GM23338 (cell line): ENCODE measurements around the gene CD109. TPM values are rescaled to one million over a fixed set of nuclear protein-coding genes. Genes with fewer than 3 reads are reported as not detected.

Experiments used
- ATAC-seq: fragments of 200-7000 bp; cut with Tn5 transposase; 3 replicates; pipeline ENCODE4 v1.9.1; 2020
- DNase-seq: peaks from one replicate; pipeline ENCODE4 v3.0.0-alpha.2; 2015; ENCODE audit warnings: low spot score
- H2AFZ ChIP-seq: fragments of 200-600 bp; sonication (generic); 2 replicates; pipeline ENCODE4 v1.8.0; 2016; ENCODE audit warnings: antibody characterized with exemption, mild to moderate bottlenecking, moderate library complexity
- H3F3A ChIP-seq: fragments of 200-600 bp; sonication (generic); replicated peaks from 2 replicates; pipeline ENCODE4 v1.8.0; 2017; ENCODE audit warnings: antibody characterized with exemption, mixed run types, low read depth
- H3K27ac ChIP-seq: fragments of 200-600 bp; sonication (generic); 2 replicates; pipeline ENCODE4 v1.6.1; 2016; ENCODE audit warnings: low read depth
- H3K27me3 ChIP-seq: fragments of 200-600 bp; sonication (generic); 2 replicates; pipeline ENCODE4 v1.8.0; 2016; ENCODE audit warnings: mild to moderate bottlenecking, mixed run types, moderate library complexity; ENCODE audit not compliant: insufficient read depth
- H3K36me3 ChIP-seq: fragments of 200-600 bp; sonication (generic); 2 replicates; pipeline ENCODE4 v1.8.0; 2016; ENCODE audit warnings: mild to moderate bottlenecking; ENCODE audit not compliant: insufficient read depth
- H3K4me1 ChIP-seq: fragments of 200-600 bp; sonication (generic); 2 replicates; pipeline ENCODE4 v1.8.0; 2016; ENCODE audit warnings: mild to moderate bottlenecking, moderate library complexity; ENCODE audit not compliant: insufficient read depth
- H3K4me2 ChIP-seq: fragments of 200-600 bp; sonication (generic); 2 replicates; pipeline ENCODE4 v1.7.1; 2017; ENCODE audit warnings: mixed run types
- H3K4me3 ChIP-seq: fragments of 200-600 bp; sonication (generic); 2 replicates; pipeline ENCODE4 v1.6.1; 2016; ENCODE audit warnings: mixed run types
- H3K79me2 ChIP-seq: fragments of 200-600 bp; sonication (generic); replicated peaks from 2 replicates; pipeline ENCODE4 v1.8.0; 2017; ENCODE audit warnings: mild to moderate bottlenecking; ENCODE audit not compliant: insufficient read depth
- H3K9me2 ChIP-seq: fragments of 200-600 bp; sonication (generic); 2 replicates; pipeline ENCODE4 v1.8.0; 2017; ENCODE audit not compliant: insufficient read depth
- H4K20me1 ChIP-seq: fragments of 200-600 bp; sonication (generic); replicated peaks from 2 replicates; pipeline ENCODE4 v1.8.0; 2017; ENCODE audit warnings: mild to moderate bottlenecking; ENCODE audit not compliant: insufficient read depth
- H3K27ac Mint-ChIP-seq: 2 replicates; pipeline ENCODE4 v1.8.0; 2020; ENCODE audit warnings: inconsistent platforms, mild to moderate bottlenecking, moderate library complexity, mixed read lengths
- H3K27me3 Mint-ChIP-seq: 3 replicates; pipeline ENCODE4 v1.8.0; 2022; ENCODE audit warnings: low read depth, mild to moderate bottlenecking, moderate library complexity, mixed read lengths, inconsistent platforms; ENCODE audit not compliant: insufficient read depth, poor library complexity
- H3K36me3 Mint-ChIP-seq: 3 replicates; pipeline ENCODE4 v1.8.0; 2021; ENCODE audit warnings: low read depth, mild to moderate bottlenecking, inconsistent platforms, moderate library complexity, mixed read lengths
- H3K4me1 Mint-ChIP-seq: 3 replicates; pipeline ENCODE4 v1.8.0; 2020; ENCODE audit warnings: mild to moderate bottlenecking, inconsistent platforms, mixed read lengths
- H3K4me3 Mint-ChIP-seq: 3 replicates; pipeline ENCODE4 v1.8.0; 2021; ENCODE audit warnings: moderate library complexity, mild to moderate bottlenecking, inconsistent platforms, mixed read lengths
- H3K9me3 Mint-ChIP-seq: 3 replicates; pipeline ENCODE4 v1.8.0; 2020; ENCODE audit warnings: moderate library complexity, mild to moderate bottlenecking, inconsistent platforms, mixed read lengths
- CREB1 ChIP-seq: fragments of 250-450 bp; sonication (Bioruptor Pico); IDR thresholded peaks from 2 replicates; pipeline ENCODE4 v1.5.0; 2020; ENCODE audit warnings: low read depth, mild to moderate bottlenecking, moderate library complexity
- CTCF ChIP-seq, 2 experiments: fragments of 200-600 bp in 1 of 2; sonication (generic) in 1 of 2; conservative IDR thresholded peaks; 2 replicates each; pipeline versions ENCODE4 v1.5.1 to v1.6.1; 2016 to 2017; ENCODE audit warnings: antibody characterized with exemption in 2 of 2, low read depth in 2 of 2, mild to moderate bottlenecking in 2 of 2, moderate library complexity in 1 of 2
- EZH2 ChIP-seq: fragments of 200-600 bp; sonication (generic); IDR thresholded peaks from one replicate; pipeline ENCODE4 v1.8.0; 2017; ENCODE audit warnings: antibody characterized with exemption, mild to moderate bottlenecking, low read depth; ENCODE audit not compliant: unreplicated experiment
- EZH2phosphoT487 ChIP-seq: fragments of 200-600 bp; sonication (generic); IDR thresholded peaks from one replicate; pipeline ENCODE4 v1.8.1; 2018; ENCODE audit warnings: antibody characterized with exemption; ENCODE audit not compliant: unreplicated experiment
- JUNB ChIP-seq: IDR thresholded peaks from one replicate; pipeline ENCODE4 v1.6.1; 2016; ENCODE audit warnings: antibody characterized with exemption; ENCODE audit not compliant: unreplicated experiment
- NANOG ChIP-seq: IDR thresholded peaks from 2 replicates; pipeline ENCODE4 v1.6.1; 2016; ENCODE audit warnings: antibody characterized with exemption, borderline replicate concordance
- POLR2AphosphoS5 ChIP-seq: IDR thresholded peaks from 2 replicates; pipeline ENCODE4 v1.6.1; 2016; ENCODE audit warnings: antibody characterized with exemption, low read depth
- REST ChIP-seq: IDR thresholded peaks from one replicate; pipeline ENCODE4 v1.6.1; 2018; ENCODE audit warnings: antibody characterized with exemption; ENCODE audit not compliant: unreplicated experiment
- ZNF114 ChIP-seq: fragments of 250-450 bp; sonication (Bioruptor Pico); IDR thresholded peaks from 2 replicates; pipeline ENCODE4 v1.5.0; 2020; ENCODE audit warnings: mild to moderate bottlenecking, moderate library complexity
- polyA plus RNA-seq: library from polyadenylated mRNA; unstranded; fragments of >200 nt; fragmentation: Nextera tagmentation; extraction: Ambion mirVana; gene quantifications from 2 replicates; pipeline ENCODE4 v1.2.1, GENCODE V29; 2016
- total RNA-seq: library from RNA; depleted of rRNA; stranded (reverse); fragments of >200 nt; shearing (Covaris generic); gene quantifications from 2 replicates; pipeline ENCODE4 v1.2.3, GENCODE V29; 2014
- TF ChIP-seq, protein P1 (sequence below): IDR thresholded peaks from 2 replicates; pipeline ENCODE4 v1.6.1; 2016; ENCODE audit warnings: antibody characterized with exemption

Gene CD109
- total and polyA plus RNA-seq, 2 experiments from 2014 or later, result 1.1 to 5.3 TPM

GRCh38 chr6:73703466-73703865, 7.5 kb downstream of the CD109 start (continued):
- TF ChIP-seq REST (no peak), EZH2 (no peak)
- TF ChIP-seq, protein P1, sequence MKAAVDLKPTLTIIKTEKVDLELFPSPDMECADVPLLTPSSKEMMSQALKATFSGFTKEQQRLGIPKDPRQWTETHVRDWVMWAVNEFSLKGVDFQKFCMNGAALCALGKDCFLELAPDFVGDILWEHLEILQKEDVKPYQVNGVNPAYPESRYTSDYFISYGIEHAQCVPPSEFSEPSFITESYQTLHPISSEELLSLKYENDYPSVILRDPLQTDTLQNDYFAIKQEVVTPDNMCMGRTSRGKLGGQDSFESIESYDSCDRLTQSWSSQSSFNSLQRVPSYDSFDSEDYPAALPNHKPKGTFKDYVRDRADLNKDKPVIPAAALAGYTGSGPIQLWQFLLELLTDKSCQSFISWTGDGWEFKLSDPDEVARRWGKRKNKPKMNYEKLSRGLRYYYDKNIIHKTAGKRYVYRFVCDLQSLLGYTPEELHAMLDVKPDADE, result no peak

GRCh38 chr6:73704260-73704659, 8.3 kb downstream of the CD109 start:
- Histone ChIP-seq H3K9me2 (no peaks in the 10 kb centered on the region), H3K4me3 (no peak overlapping the region), H4K20me1 (no peaks in the 10 kb centered on the region), H2AFZ (no peak overlapping the region), H3K79me2 (no peaks in the 10 kb centered on the region), H3K27me3 (no peaks in the 10 kb centered on the region), H3K36me3 (no peaks in the 10 kb centered on the region; the same call in 1 of the 2 replicates), H3K4me2 (no peak overlapping the region), H3K27ac (no peak overlapping the region), H3K4me1 (no peaks in the 10 kb centered on the region), H3F3A (no peaks in the 10 kb centered on the region)
- no peak overlapping the region for H3K4me3 Mint-ChIP-seq
- TF ChIP-seq JUNB (no peak), EZH2 (no peak)
- H3K27ac Mint-ChIP-seq, result no peak overlapping the region
- H3K27me3 Mint-ChIP-seq, result no peaks in the 10 kb centered on the region
- peaks cover 4% of the 10 kb centered on the region; the same call in 1 of the 3 replicates for H3K4me1 Mint-ChIP-seq
- H3K36me3 Mint-ChIP-seq, result no peaks in the 10 kb centered on the region
- DNase-seq, result no peak
- ATAC-seq, result no peak
- no peaks in the 10 kb centered on the region for H3K9me3 Mint-ChIP-seq

DNA sequence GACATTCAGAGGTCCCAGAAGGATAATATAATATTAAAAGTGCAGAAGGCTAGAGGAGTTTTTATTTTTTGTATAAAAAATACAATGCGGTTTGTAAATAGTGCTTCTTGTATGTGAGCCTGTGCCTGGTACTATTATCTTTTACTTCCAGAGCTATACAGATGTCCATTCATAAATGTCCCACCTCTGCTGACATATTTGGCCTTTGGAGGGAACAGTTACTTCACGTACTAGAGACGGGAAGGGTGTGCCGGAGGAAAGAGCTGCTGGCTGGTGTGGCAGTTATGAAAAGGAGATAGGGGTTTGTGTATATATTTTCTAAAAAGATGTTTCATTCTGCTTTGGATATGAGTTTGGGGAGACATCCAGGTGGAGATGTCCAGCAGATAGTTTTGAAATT, 8.8 kb downstream of the CD109 start:
- Histone ChIP-seq H3K27ac (no peak overlapping the region), H3K4me3 (no peak overlapping the region), H3K4me1 (no peaks in the 10 kb centered on the region), H3F3A (no peaks in the 10 kb centered on the region), H3K36me3 (no peaks in the 10 kb centered on the region; the same call in 1 of the 2 replicates), H2AFZ (no peak overlapping the region), H3K9me2 (no peaks in the 10 kb centered on the region), H3K79me2 (no peaks in the 10 kb centered on the region), H4K20me1 (no peaks in the 10 kb centered on the region), H3K4me2 (no peak overlapping the region), H3K27me3 (no peaks in the 10 kb centered on the region)
- Mint-ChIP-seq H3K27ac (no peak overlapping the region), H3K9me3 (no peaks in the 10 kb centered on the region), H3K27me3 (no peaks in the 10 kb centered on the region), H3K4me1 (no peaks in the 10 kb centered on the region), H3K36me3 (no peaks in the 10 kb centered on the region), H3K4me3 (no peak overlapping the region)
- ATAC-seq, result no peak
- no peak for DNase-seq
- TF ChIP-seq CREB1 (CRISPR knock-in tag) (no peak), ZNF114 (no peak), EZH2phosphoT487 (no peak), CTCF (conservative IDR thresholded peaks at IDR 0.05; ENCODE audit: low read depth in 2 of 2) (no peak), EZH2 (no peak), POLR2AphosphoS5 (no peak), REST (no peak), NANOG (no peak)
- TF ChIP-seq, protein P1, result no peak
